Measurements from ENCODE around the gene ACTRT2.
A peak's percentile ranks its signal among the peaks of the same experiment; 100 is the strongest.

The ACTRT2 gene

GRCh38 chr1:3003039-3003940, 18.0 kb upstream of the ACTRT2 start:
- DNase-seq (ENCODE audit: low spot score) = no peak

DNA sequence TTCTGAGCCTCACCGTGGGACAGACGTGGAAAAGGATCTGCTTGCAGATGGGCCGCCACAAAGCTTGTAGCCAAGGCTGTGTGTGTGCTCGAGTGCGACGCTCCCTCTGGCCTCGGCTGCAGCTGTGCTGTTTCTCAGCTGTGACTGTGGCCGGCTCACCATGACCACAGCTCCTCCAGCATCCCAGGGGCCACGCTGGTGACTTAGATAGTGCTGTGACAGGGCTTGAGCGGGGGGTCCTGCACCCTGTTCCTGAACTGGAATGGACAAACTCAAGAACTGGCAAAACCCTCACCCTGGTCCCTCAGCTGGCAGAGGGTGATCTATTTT, 17.4 kb upstream of the ACTRT2 start:
- no peak for DNase-seq (ENCODE audit: low spot score)

DNA sequence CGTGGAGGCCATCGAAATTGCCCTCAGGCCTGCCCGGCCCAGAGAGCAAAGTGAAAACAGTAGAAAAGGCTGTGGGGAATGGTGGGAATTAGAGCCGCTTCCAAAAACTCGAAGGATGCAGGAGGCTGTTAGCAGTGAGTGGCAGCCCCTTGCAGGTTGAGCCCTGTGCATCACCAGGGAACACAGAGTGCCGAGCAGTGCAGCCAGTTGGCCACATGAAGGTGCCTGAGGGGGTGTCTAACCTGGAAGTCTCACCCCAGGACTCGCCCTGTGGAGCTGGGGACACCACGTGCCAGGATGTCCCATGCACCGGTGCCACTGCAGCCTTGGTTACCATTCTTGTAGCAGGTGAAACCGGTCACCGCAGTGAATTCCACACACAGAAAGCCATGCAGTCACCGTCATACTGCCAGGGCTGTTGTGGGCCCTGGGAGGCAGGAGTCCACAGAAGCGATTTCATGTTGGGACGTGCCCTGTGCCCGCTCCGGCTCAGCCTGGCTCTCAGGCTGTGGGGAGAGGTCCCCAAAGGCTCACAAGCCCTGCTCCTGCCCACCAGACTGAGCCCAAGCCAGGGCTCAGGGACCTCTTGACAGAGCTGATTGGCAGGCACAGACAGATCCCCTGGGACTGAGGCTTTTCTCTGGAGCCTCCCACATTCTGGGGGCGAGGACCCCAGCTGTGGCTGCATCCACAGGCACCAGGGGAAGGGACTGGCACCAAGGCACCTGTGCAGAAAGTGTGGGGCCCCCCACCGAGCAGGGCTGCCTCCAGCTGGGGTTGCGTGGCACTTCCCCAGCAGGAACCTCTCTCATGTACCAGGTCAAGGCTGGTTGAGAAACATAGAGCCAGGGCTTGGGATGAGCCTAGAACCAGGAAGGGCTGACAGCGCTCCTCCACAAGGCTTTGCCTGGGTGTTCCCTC, 16.7 kb upstream of the ACTRT2 start:
- DNase-seq (ENCODE audit: low spot score) = no peak

DNA sequence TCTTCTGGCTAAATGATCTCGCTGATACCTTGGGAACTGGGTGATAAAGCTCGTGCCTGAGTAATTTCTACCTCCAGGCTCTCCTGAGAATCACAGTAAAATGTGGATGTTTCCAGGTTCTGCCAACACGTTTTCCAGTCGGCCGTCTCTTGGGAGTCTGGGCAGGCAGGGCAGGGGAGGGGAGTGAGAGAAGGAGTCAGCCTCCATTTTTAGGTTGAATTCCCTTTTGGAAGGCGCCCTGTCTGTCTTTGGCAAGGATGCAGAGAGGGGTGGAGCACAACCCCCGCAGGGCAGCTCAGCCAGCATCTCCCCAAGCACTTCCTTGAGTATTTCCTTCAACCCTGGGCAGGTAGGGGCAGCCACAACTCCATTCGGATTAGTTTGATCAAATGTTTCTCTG, 15.5 kb upstream of the ACTRT2 start:
- DNase-seq (ENCODE audit: low spot score) = no peak

GRCh38 chr1:3007298-3008147, 13.7 kb upstream of the ACTRT2 start:
- no peak for DNase-seq (ENCODE audit: low spot score)

DNA sequence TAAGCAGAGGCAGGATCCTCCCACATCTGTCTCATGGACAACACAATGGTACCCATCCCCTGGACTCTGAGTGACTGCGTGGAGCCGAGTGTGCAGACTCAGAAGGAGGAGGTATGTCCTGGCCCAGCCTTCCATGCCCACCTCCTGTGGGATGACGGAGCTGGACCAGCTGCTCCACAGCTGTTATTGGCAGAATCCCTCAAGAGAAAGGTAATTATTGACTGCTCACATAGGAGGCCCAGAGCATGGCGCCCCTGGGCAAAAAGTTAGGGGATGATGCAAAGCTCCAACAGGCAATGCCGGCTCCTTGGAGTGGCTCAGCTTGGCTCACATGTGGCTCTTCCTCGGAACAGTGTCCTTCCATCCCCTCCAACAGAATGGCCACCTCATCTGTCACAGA, 12.2 kb upstream of the ACTRT2 start:
- DNase-seq (ENCODE audit: low spot score) = no peak

DNA sequence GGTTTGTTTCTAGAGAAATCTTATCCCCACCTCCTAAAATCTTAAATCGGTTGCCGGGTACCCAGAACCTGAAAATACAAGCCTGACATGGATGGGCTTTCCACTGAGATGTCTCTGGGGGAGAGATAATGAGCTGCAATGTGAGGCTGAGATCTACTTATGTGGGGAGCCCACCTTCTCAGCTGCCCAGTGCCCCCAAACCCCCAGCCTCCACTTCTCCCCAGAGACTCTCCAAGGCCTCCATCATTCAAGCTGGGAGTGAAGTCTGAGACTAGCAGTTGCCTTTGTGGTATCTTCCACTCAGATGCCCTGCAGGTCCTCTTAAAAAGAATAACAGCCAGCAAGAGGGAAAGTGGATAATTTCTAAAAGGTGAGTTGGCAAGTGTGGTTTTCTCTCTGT, 11.7 kb upstream of the ACTRT2 start:
- no peak for DNase-seq (ENCODE audit: low spot score)

DNA sequence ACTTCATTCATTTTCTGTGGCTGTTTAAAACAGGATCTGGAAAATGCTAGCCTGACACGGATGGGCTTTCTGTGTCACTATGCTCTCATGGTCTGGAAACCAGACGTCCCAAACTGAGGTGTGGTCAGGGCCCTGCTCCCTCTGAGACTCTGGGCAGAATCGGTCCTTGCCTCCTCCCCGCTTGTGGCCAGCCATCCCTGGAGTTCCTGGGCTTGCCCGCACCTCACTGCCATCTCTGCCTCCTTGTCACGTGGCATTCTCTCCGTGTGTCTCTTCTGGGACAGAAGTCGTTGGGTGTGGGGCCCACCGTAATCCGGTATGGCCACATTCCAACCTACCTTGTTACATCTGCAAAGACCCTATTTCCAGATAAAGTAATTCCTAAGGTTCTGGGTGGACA, 10.1 kb upstream of the ACTRT2 start:
- no peak for DNase-seq (ENCODE audit: low spot score)

GRCh38 chr1:3011631-3012455, 9.4 kb upstream of the ACTRT2 start:
- DNase-seq (ENCODE audit: low spot score) = peak; percentile 85

DNA sequence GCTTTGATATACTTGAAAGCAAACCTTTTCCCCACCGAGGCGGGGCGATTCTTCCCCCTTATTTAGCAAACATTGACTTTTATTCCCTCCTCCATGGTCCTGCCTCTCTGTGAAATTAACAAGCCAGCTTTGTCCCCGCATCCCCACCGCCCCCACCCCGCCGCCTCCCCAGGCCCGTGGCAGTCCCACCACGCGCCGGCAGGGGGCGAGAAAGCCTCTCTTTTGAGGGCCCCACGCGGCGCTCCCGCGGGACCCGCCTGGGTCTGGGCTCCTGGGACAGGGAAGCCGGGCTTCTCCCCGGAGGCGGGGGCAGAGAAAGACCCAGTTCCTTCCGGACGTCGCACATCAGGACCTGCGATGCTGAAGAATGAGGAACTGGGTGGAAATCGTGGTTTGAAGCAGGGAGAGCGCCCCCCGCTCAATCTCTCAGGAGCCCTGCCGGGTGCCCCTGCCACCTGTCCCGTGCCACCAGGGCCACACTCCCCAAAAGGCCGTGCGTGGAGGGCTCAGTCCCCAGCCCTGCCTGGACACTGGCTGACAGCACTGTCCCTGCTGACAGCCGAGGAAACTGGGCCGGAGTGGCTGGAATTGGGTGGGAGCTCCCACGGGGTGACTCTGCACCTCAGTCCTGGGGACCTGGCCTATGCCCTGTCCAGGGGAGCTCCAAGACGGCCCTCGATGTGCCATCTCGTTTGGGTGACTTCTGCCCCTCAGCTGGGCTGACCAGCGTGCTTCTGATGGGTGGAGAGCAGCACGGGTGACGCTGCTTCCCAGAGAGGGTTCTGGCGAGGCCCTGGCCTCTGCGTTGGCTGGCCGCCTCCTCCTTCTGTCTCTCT, 8.6 kb upstream of the ACTRT2 start:
- DNase-seq (ENCODE audit: low spot score) = no peak

GRCh38 chr1:3013371-3014049, 7.8 kb upstream of the ACTRT2 start:
- DNase-seq (ENCODE audit: low spot score) = no peak

- DNase-seq (ENCODE audit: low spot score) = no peak
Measured at GRCh38 chr1:3014050-3014440, 7.2 kb upstream of the ACTRT2 start.

DNA sequence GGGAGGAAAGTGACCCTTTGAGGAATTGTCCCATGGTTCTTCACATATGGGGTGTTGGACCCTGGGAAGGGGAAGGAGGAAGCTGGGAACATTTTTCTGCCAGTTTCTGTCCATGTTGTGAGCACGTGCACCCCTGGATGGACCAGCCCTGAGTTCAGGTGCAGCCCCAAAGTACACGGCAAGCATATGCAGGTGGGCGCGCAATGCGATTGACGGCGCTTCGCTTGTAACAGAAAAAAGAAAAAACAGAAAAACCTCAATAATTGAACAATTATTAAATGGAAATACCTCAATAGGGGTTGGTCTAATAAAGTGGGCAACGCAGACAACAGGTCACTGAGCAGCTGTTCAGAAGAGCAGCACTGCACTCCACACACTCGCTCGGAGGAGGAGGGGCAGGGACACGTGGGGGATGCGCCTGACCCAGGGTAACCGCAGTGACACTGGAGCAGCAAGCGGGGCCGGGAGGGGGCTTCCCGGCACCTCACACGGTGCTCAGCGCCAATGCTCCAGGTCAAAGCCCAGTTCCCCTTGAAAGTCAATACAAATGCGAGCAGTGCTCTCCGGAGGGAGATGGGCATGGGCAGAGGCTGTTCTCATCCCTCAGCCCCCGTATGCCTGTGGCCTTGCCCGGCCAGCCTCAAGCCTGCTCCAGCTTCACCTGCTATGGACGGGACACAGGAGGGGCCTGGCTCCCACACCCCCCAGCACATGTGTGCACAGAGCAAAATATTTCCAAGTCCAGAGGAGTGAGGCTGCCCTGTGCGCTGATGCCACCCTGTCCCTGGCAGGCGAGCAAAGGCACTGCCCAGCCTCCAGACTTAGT, 6.6 kb upstream of the ACTRT2 start:
- DNase-seq (ENCODE audit: low spot score) = no peak

GRCh38 chr1:3015269-3015635, 6.0 kb upstream of the ACTRT2 start:
- DNase-seq (ENCODE audit: low spot score) = no peak

- no peak for DNase-seq (ENCODE audit: low spot score)
Measured at GRCh38 chr1:3015744-3016143, 5.5 kb upstream of the ACTRT2 start.

- DNase-seq (ENCODE audit: low spot score) = no peak
Measured at GRCh38 chr1:3016641-3017439, 4.4 kb upstream of the ACTRT2 start.

- DNase-seq (ENCODE audit: low spot score) = no peak
Measured at GRCh38 chr1:3017440-3018050, 3.7 kb upstream of the ACTRT2 start.

- no peak for DNase-seq (ENCODE audit: low spot score)
Measured at GRCh38 chr1:3018051-3018471, 3.2 kb upstream of the ACTRT2 start.

All from pons (tissue), 1 donor.